Ammon's horn (tissue), 1 donor: ENCODE results near the gene CPM.
A peak's percentile ranks its signal among the peaks of the same experiment; 100 is the strongest.

ENCODE experiments used
- DNase-seq: peaks from one replicate; pipeline ENCODE4 v3.0.0-alpha.2; 2016; ENCODE audit warnings: low spot score

CPM gene

GRCh38 chr12:68904351-68904962 lies 28.5 kb downstream of the CPM start:
- no peak for DNase-seq

GRCh38 chr12:68903511-68903910 lies 29.5 kb downstream of the CPM start:
- DNase-seq, result no peak

- no peak for DNase-seq
Observed at GRCh38 chr12:68901551-68901950, 31.4 kb downstream of the CPM start.

GRCh38 chr12:68901145-68901544 lies 31.8 kb downstream of the CPM start:
- DNase-seq, result no peak

- no peak for DNase-seq
Observed at GRCh38 chr12:68900241-68900640, 32.7 kb downstream of the CPM start.

- peak; percentile 39 for DNase-seq
Observed at GRCh38 chr12:68899251-68899771, 33.7 kb downstream of the CPM start.

GRCh38 chr12:68896881-68897540 lies 36.0 kb downstream of the CPM start:
- DNase-seq, result no peak

- DNase-seq, result no peak
Observed at GRCh38 chr12:68894276-68894855, 38.6 kb downstream of the CPM start.

- DNase-seq, result no peak
Observed at GRCh38 chr12:68893741-68894140, 39.2 kb downstream of the CPM start.

GRCh38 chr12:68893201-68893600 lies 39.8 kb downstream of the CPM start:
- no peak for DNase-seq

GRCh38 chr12:68891141-68891540 lies 41.8 kb downstream of the CPM start:
- no peak for DNase-seq

GRCh38 chr12:68890701-68891113 lies 42.3 kb downstream of the CPM start:
- DNase-seq, result no peak

GRCh38 chr12:68888243-68888642 lies 44.7 kb downstream of the CPM start:
- DNase-seq, result no peak

GRCh38 chr12:68887641-68888040 lies 45.3 kb downstream of the CPM start:
- DNase-seq, result no peak

GRCh38 chr12:68886636-68887572 lies 46.1 kb downstream of the CPM start:
- no peak for DNase-seq

- DNase-seq, result no peak
Observed at GRCh38 chr12:68885381-68885780, 47.6 kb downstream of the CPM start.

- no peak for DNase-seq
Observed at GRCh38 chr12:68884251-68884650, 48.7 kb downstream of the CPM start.

- no peak for DNase-seq
Observed at GRCh38 chr12:68883151-68883550, 49.8 kb downstream of the CPM start.

GRCh38 chr12:68882251-68882964 lies 50.6 kb downstream of the CPM start:
- no peak for DNase-seq

- DNase-seq, result peak; percentile 32
Observed at GRCh38 chr12:68880660-68881325, 52.2 kb downstream of the CPM start.

GRCh38 chr12:68878846-68879245 lies 54.1 kb downstream of the CPM start:
- no peak for DNase-seq
